Astrocyte (in vitro differentiated cells and primary cell): ENCODE measurements around the gene PPP3R1. TPM values are rescaled to one million over a fixed set of nuclear protein-coding genes. Genes with fewer than 3 reads are reported as not detected.
"Not testable (repeated sequence)": the region's sequence is repeated elsewhere in the genome, so short reads cannot be mapped to it uniquely, and the experiment has no call there.

Experiments
- DNase-seq: peaks from one replicate; pipeline ENCODE4 v3.0.0-alpha.2; 2010; ENCODE audit warnings: low read depth
- FAIRE-seq: peaks from 2 replicates; lab custom pipeline; 2011; peaks lifted over from hg19 to GRCh38; lab: Jason Lieb, UNC
- H2AFZ ChIP-seq: 2 replicates; pipeline ENCODE4 v1.6.0; 2012; ENCODE audit warnings: low read depth, low read length, inconsistent platforms
- H3K27ac ChIP-seq: 2 replicates; pipeline ENCODE4 v1.5.1; 2011; ENCODE audit warnings: low read depth, low read length, inconsistent platforms
- H3K27me3 ChIP-seq: 2 replicates; pipeline ENCODE4 v1.6.0; 2011; ENCODE audit warnings: low read length, inconsistent platforms; ENCODE audit not compliant: insufficient read depth
- H3K36me3 ChIP-seq: 2 replicates; pipeline ENCODE4 v1.5.1; 2011; ENCODE audit warnings: low read length, inconsistent platforms; ENCODE audit not compliant: insufficient read depth
- H3K4me1 ChIP-seq: 2 replicates; pipeline ENCODE4 v1.5.1; 2011; ENCODE audit warnings: low read length, inconsistent platforms; ENCODE audit not compliant: insufficient read depth
- H3K4me2 ChIP-seq: 2 replicates; pipeline ENCODE4 v1.6.0; 2012; ENCODE audit warnings: low read length, inconsistent platforms
- H3K4me3 ChIP-seq: 2 replicates; pipeline ENCODE4 v1.5.1; 2011; ENCODE audit warnings: low read depth, mild to moderate bottlenecking, low read length, inconsistent platforms; ENCODE audit not compliant: insufficient read depth
- H3K79me2 ChIP-seq: 2 replicates; pipeline ENCODE4 v1.6.0; 2012; ENCODE audit warnings: mild to moderate bottlenecking, low read length, inconsistent platforms; ENCODE audit not compliant: insufficient read depth
- H3K9ac ChIP-seq: 2 replicates; pipeline ENCODE4 v1.6.0; 2012; ENCODE audit warnings: mild to moderate bottlenecking, low read length, inconsistent platforms
- H3K9me3 ChIP-seq: 2 replicates; pipeline ENCODE4 v1.5.1; 2012; ENCODE audit warnings: low read depth, mild to moderate bottlenecking, low read length, inconsistent platforms; ENCODE audit not compliant: insufficient read depth
- H4K20me1 ChIP-seq: 2 replicates; pipeline ENCODE4 v1.6.0; 2012; ENCODE audit warnings: low read length, inconsistent platforms; ENCODE audit not compliant: insufficient read depth
- H3K27ac Mint-ChIP-seq: one replicate; pipeline ENCODE4 v1.8.0; 2021; ENCODE audit warnings: mild to moderate bottlenecking, mixed read lengths; ENCODE audit not compliant: unreplicated experiment
- H3K27me3 Mint-ChIP-seq: one replicate; pipeline ENCODE4 v1.8.0; 2021; ENCODE audit warnings: low read depth, mixed read lengths; ENCODE audit not compliant: unreplicated experiment
- H3K36me3 Mint-ChIP-seq: one replicate; pipeline ENCODE4 v1.8.0; 2021; ENCODE audit warnings: low read depth, mixed read lengths; ENCODE audit not compliant: unreplicated experiment
- H3K4me1 Mint-ChIP-seq: one replicate; pipeline ENCODE4 v1.8.0; 2021; ENCODE audit warnings: low read depth, mixed read lengths; ENCODE audit not compliant: unreplicated experiment
- H3K4me3 Mint-ChIP-seq: one replicate; pipeline ENCODE4 v1.8.0; 2021; ENCODE audit warnings: mild to moderate bottlenecking, moderate library complexity, mixed read lengths; ENCODE audit not compliant: unreplicated experiment
- H3K9me3 Mint-ChIP-seq: one replicate; pipeline ENCODE4 v1.8.0; 2021; ENCODE audit warnings: mild to moderate bottlenecking, mixed read lengths; ENCODE audit not compliant: unreplicated experiment
- EZH2 ChIP-seq: IDR thresholded peaks from 2 replicates; pipeline ENCODE4 v1.6.1; 2012; ENCODE audit warnings: mild to moderate bottlenecking, low read length, inconsistent platforms; ENCODE audit not compliant: insufficient read depth
- total RNA-seq: library from RNA; stranded (reverse); gene quantifications from 2 replicates; pipeline ENCODE4 v1.2.1, GENCODE V29; 2021
- TF ChIP-seq, protein P1 (sequence below): IDR thresholded peaks from 2 replicates; pipeline ENCODE4 v1.5.1; 2011; ENCODE audit warnings: low read depth, mild to moderate bottlenecking, inconsistent platforms, low read length, moderate library complexity; ENCODE audit not compliant: insufficient read depth

Gene PPP3R1
- total RNA-seq, 1 donor from 2014 or later: 80.6 TPM

DNA sequence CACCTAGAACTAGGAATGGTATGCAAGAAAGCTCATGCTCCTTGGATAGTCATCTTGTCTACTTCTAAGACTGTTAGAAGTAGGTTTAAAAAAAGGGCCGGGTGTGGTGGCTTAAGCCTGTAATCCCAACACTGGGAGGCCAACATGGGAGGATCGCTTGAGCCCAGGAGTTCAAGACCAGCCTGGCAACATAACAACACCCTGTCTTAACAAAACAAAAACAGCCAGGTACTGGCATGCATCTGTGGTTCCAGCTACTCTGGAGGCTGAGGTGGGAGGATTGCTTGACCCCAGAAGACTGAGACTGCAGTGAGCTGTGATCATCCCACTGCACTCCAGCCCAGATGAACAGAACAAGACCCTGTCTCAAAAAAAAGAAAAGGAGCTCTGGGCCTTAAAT lies 74.8 kb downstream of the PPP3R1 start:
- Histone ChIP-seq H3K9me3 (no peaks in the 10 kb centered on the region), H3K4me1 (no peaks in the 10 kb centered on the region), H4K20me1 (peaks cover 8% of the 10 kb centered on the region), H3K27me3 (no peaks in the 10 kb centered on the region), H3K79me2 (peaks cover 10% of the 10 kb centered on the region), H2AFZ (no peak overlapping the region), H3K27ac (no peak overlapping the region), H3K9ac (no peak overlapping the region), H3K4me2 (no peak overlapping the region), H3K36me3 (peaks cover 26% of the 10 kb centered on the region), H3K4me3 (no peak overlapping the region)
- H3K27me3 Mint-ChIP-seq: no peaks in the 10 kb centered on the region
- no peaks in the 10 kb centered on the region for H3K4me1 Mint-ChIP-seq
- TF ChIP-seq EZH2: no peak
- TF ChIP-seq, protein P1, sequence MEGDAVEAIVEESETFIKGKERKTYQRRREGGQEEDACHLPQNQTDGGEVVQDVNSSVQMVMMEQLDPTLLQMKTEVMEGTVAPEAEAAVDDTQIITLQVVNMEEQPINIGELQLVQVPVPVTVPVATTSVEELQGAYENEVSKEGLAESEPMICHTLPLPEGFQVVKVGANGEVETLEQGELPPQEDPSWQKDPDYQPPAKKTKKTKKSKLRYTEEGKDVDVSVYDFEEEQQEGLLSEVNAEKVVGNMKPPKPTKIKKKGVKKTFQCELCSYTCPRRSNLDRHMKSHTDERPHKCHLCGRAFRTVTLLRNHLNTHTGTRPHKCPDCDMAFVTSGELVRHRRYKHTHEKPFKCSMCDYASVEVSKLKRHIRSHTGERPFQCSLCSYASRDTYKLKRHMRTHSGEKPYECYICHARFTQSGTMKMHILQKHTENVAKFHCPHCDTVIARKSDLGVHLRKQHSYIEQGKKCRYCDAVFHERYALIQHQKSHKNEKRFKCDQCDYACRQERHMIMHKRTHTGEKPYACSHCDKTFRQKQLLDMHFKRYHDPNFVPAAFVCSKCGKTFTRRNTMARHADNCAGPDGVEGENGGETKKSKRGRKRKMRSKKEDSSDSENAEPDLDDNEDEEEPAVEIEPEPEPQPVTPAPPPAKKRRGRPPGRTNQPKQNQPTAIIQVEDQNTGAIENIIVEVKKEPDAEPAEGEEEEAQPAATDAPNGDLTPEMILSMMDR: no peak
- FAIRE-seq (no peak), DNase-seq (no peak)
- H3K27ac Mint-ChIP-seq: no peak overlapping the region
- H3K36me3 Mint-ChIP-seq: peaks cover 5% of the 10 kb centered on the region
- H3K9me3 Mint-ChIP-seq: no peaks in the 10 kb centered on the region
- H3K4me3 Mint-ChIP-seq: no peak overlapping the region

DNA sequence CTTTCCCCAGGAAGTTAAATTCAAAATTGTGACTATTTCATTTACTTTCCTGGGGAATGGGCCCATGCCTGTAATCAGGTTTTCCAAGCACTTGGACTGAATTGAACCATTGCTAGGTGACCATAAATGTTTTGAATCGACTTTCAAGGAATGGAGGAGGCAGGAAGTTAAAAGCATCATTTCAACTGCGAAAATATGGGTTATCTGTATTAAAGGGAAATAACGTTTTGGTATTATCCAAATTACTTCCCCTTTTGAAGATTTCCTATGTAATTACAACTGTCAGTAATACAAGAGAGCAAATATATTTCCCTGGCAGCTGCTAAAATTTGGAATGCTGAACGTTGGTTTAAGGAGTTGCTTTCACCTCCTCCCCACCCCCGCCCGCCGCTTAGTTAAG lies 75.7 kb downstream of the PPP3R1 start:
- no peak overlapping the region for H3K9ac ChIP-seq
- H3K27ac ChIP-seq: no peak overlapping the region
- no peaks in the 10 kb centered on the region for H3K4me1 ChIP-seq
- no peaks in the 10 kb centered on the region for H3K27me3 Mint-ChIP-seq
- peaks cover 15% of the 10 kb centered on the region for H4K20me1 ChIP-seq
- H3K4me1 Mint-ChIP-seq: no peaks in the 10 kb centered on the region
- H3K79me2 ChIP-seq: peaks cover 14% of the 10 kb centered on the region
- DNase-seq: no peak
- no peak overlapping the region for H3K4me3 Mint-ChIP-seq
- no peak overlapping the region for H3K4me3 ChIP-seq
- H2AFZ ChIP-seq: no peak overlapping the region
- H3K36me3 Mint-ChIP-seq: peaks cover 5% of the 10 kb centered on the region
- H3K4me2 ChIP-seq: no peak overlapping the region
- H3K27me3 ChIP-seq: no peaks in the 10 kb centered on the region
- TF ChIP-seq EZH2: no peak
- TF ChIP-seq, protein P1: no peak
- peaks cover 29% of the 10 kb centered on the region for H3K36me3 ChIP-seq
- no peaks in the 10 kb centered on the region for H3K9me3 Mint-ChIP-seq
- no peak overlapping the region for H3K27ac Mint-ChIP-seq
- H3K9me3 ChIP-seq: no peaks in the 10 kb centered on the region
- FAIRE-seq: no peak

DNA sequence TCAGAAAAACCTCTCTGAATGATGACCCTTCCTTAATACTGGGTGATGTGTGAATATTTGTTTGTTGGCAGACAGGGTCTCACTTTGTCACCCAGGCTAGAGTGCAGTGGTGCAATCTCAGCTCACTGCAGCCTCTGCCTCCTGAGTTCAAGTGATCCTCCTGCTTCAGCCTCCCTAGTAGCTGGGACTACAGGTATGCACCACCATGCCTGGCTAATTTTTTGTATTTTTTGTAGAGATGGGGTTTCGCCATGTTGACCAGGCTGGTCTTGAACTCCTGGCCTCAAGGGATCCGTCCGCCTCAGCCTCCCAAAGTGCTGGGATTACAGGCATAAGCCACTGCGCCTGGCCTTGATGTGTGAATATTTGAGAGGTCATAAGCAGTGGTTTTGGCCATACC lies 77.1 kb downstream of the PPP3R1 start:
- H4K20me1 ChIP-seq: peaks cover 24% of the 10 kb centered on the region
- not testable (repeated sequence) for H3K4me2 ChIP-seq, H3K4me1 Mint-ChIP-seq, H3K9me3 Mint-ChIP-seq, H3K9me3 ChIP-seq, H3K4me1 ChIP-seq, H3K27me3 Mint-ChIP-seq, H3K27me3 ChIP-seq, H3K27ac ChIP-seq, H3K9ac ChIP-seq, H3K27ac Mint-ChIP-seq, H3K36me3 Mint-ChIP-seq, H3K4me3 ChIP-seq, FAIRE-seq, H2AFZ ChIP-seq, H3K4me3 Mint-ChIP-seq, DNase-seq
- H3K36me3 ChIP-seq: peaks cover 29% of the 10 kb centered on the region
- H3K79me2 ChIP-seq: peaks cover 17% of the 10 kb centered on the region
